ENCODE data around the gene GRB2. TPM values are rescaled to one million over a fixed set of nuclear protein-coding genes. Genes with fewer than 3 reads are reported as not detected.
A peak's percentile ranks its signal among the peaks of the same experiment; 100 is the strongest.

The GRB2 gene
- total RNA-seq, 1 donor from 2014 or later, result 59.1 TPM

- H3K27me3 Mint-ChIP-seq (ENCODE audit: unreplicated experiment), result no peaks in the 10 kb centered on the region
- no peak for TF ChIP-seq CTCF (IDR thresholded peaks at IDR 0.05)
- H3K4me1 Mint-ChIP-seq (ENCODE audit: unreplicated experiment), result peaks cover 54% of the 10 kb centered on the region
- H3K27ac Mint-ChIP-seq (ENCODE audit: unreplicated experiment), result peak overlapping the region; percentile 28
- no peaks in the 10 kb centered on the region for H3K9me3 Mint-ChIP-seq (ENCODE audit: unreplicated experiment)
- no peak for DNase-seq (ENCODE audit: extremely low spot score, unreplicated experiment)
- H3K4me3 Mint-ChIP-seq (ENCODE audit: unreplicated experiment), result peak overlapping the region; percentile 94
- peaks cover 4% of the 10 kb centered on the region for H3K36me3 Mint-ChIP-seq (ENCODE audit: unreplicated experiment)
Observed at GRCh38 chr17:75392559-75392958, 12.9 kb downstream of the GRB2 start.

GRCh38 chr17:75390982-75391381 is 14.5 kb downstream of the GRB2 start:
- H3K27ac Mint-ChIP-seq (ENCODE audit: unreplicated experiment), result no peak overlapping the region

GRCh38 chr17:75388476-75389030 is 16.9 kb downstream of the GRB2 start:
- Mint-ChIP-seq H3K27ac (ENCODE audit: unreplicated experiment) (no peak overlapping the region), H3K9me3 (ENCODE audit: unreplicated experiment) (no peaks in the 10 kb centered on the region), H3K4me3 (ENCODE audit: unreplicated experiment) (no peak overlapping the region), H3K27me3 (ENCODE audit: unreplicated experiment) (no peaks in the 10 kb centered on the region), H3K36me3 (ENCODE audit: unreplicated experiment) (peaks cover 4% of the 10 kb centered on the region), H3K4me1 (ENCODE audit: unreplicated experiment) (peaks cover 34% of the 10 kb centered on the region)
- no peak for DNase-seq (ENCODE audit: extremely low spot score, unreplicated experiment)
- TF ChIP-seq CTCF (IDR thresholded peaks at IDR 0.05), result no peak

More at GRCh38 chr17:75390982-75391381, 14.5 kb downstream of the GRB2 start:
- no peak for DNase-seq (ENCODE audit: extremely low spot score, unreplicated experiment)
- Mint-ChIP-seq H3K4me3 (ENCODE audit: unreplicated experiment) (no peak overlapping the region), H3K9me3 (ENCODE audit: unreplicated experiment) (no peaks in the 10 kb centered on the region), H3K27me3 (ENCODE audit: unreplicated experiment) (no peaks in the 10 kb centered on the region), H3K36me3 (ENCODE audit: unreplicated experiment) (peaks cover 4% of the 10 kb centered on the region), H3K4me1 (ENCODE audit: unreplicated experiment) (peaks cover 51% of the 10 kb centered on the region)
- no peak for TF ChIP-seq CTCF (IDR thresholded peaks at IDR 0.05)

- Mint-ChIP-seq H3K4me1 (ENCODE audit: unreplicated experiment) (peaks cover 32% of the 10 kb centered on the region), H3K27me3 (ENCODE audit: unreplicated experiment) (no peaks in the 10 kb centered on the region), H3K36me3 (ENCODE audit: unreplicated experiment) (peaks cover 4% of the 10 kb centered on the region), H3K27ac (ENCODE audit: unreplicated experiment) (no peak overlapping the region), H3K9me3 (ENCODE audit: unreplicated experiment) (no peaks in the 10 kb centered on the region), H3K4me3 (ENCODE audit: unreplicated experiment) (no peak overlapping the region)
- no peak for TF ChIP-seq CTCF (IDR thresholded peaks at IDR 0.05)
- no peak for DNase-seq (ENCODE audit: extremely low spot score, unreplicated experiment)
Observed at GRCh38 chr17:75387771-75388170, 17.7 kb downstream of the GRB2 start.

- Mint-ChIP-seq H3K4me1 (ENCODE audit: unreplicated experiment) (peaks cover 25% of the 10 kb centered on the region), H3K9me3 (ENCODE audit: unreplicated experiment) (no peaks in the 10 kb centered on the region), H3K4me3 (ENCODE audit: unreplicated experiment) (no peak overlapping the region), H3K36me3 (ENCODE audit: unreplicated experiment) (peaks cover 4% of the 10 kb centered on the region), H3K27ac (ENCODE audit: unreplicated experiment) (no peak overlapping the region), H3K27me3 (ENCODE audit: unreplicated experiment) (no peaks in the 10 kb centered on the region)
- TF ChIP-seq CTCF (IDR thresholded peaks at IDR 0.05), result no peak
- DNase-seq (ENCODE audit: extremely low spot score, unreplicated experiment), result no peak
Observed at GRCh38 chr17:75386430-75386829, 19.0 kb downstream of the GRB2 start.

Data from osteocyte (in vitro differentiated cells).